Ascending aorta (tissue), 2 donors: ENCODE results near the gene FAM222A. TPM values are rescaled to one million over a fixed set of nuclear protein-coding genes. Genes with fewer than 3 reads are reported as not detected.

ENCODE experiments used
- DNase-seq, 2 donors: peaks; one replicate each; pipeline ENCODE4 v3.0.0-alpha.2; 2019; ENCODE audit warnings: low spot score in 2 of 2
- H3K27ac ChIP-seq, 2 donors: fragments of 200-600 bp; sonication (generic); one replicate each; pipeline ENCODE4 v1.5.1; 2016 to 2017; ENCODE audit warnings: mild to moderate bottlenecking in 1 of 2
- H3K27me3 ChIP-seq: fragments of 200-600 bp; sonication (generic); one replicate; pipeline ENCODE4 v1.5.1; 2017
- H3K36me3 ChIP-seq, 2 donors: fragments of 200-600 bp; sonication (generic); one replicate each; pipeline ENCODE4 v1.5.1; 2016
- H3K4me1 ChIP-seq, 2 donors: fragments of 200-600 bp; sonication (generic); one replicate each; pipeline ENCODE4 v1.5.1; 2016 to 2017; ENCODE audit warnings: mild to moderate bottlenecking in 1 of 2
- H3K4me3 ChIP-seq, 2 donors: fragments of 200-600 bp; sonication (generic); one replicate each; pipeline ENCODE4 v1.5.1; 2016 to 2017; ENCODE audit warnings: mild to moderate bottlenecking in 1 of 2
- H3K9me3 ChIP-seq, 2 donors: fragments of 200-600 bp; sonication (generic); one replicate each; pipeline ENCODE4 v1.5.1; 2016
- CTCF ChIP-seq, 3 experiments: fragments of 200-600 bp in 2 of 3; fragments of 450-650 bp in 1 of 3; sonication (generic) in 2 of 3; IDR thresholded peaks; one replicate each; pipeline ENCODE4 v1.5.1; 2016 to 2019; ENCODE audit warnings: antibody characterized with exemption in 3 of 3, mild to moderate bottlenecking in 1 of 3, moderate library complexity in 1 of 3
- intact Hi-C: fragments of 100-400 bp; cut with DNase I; formaldehyde crosslinking; loops from one replicate; pipeline ENCODE4 v1.15.1; 2023
- total RNA-seq: library from RNA; depleted of rRNA; stranded (reverse); fragments of >200 nt; gene quantifications from one replicate; pipeline ENCODE4 v1.1.0, GENCODE V29; 2016

FAM222A gene
- total RNA-seq, 1 donor from 2014 or later: 3.3 TPM

DNA sequence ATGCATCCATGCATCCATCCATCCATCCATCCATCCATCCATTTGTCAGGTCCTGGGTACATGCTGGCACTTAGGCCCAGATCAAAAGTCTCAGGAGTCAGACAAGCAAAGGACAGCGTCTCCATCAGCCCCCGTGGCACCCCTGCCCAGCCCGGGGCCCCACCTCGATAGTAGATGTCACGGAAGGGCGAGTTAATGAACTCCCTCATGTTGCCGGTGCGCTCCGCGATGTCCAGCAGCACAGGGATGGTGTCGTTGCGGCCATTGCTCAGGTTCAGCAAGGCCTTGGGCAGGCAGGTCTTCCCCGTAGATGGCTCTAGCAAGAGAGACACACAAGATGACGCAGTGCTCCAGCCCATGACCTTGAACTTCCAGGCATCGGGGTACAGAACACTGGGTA, 89.2 kb downstream of the FAM222A start:
- Histone ChIP-seq H3K27ac (no peak overlapping the region), H3K4me3 (no peak overlapping the region), H3K27me3 (no peaks in the 10 kb centered on the region), H3K4me1 (no peaks in the 10 kb centered on the region), H3K36me3 (no peaks in the 10 kb centered on the region), H3K9me3 (no peaks in the 10 kb centered on the region)
- intact Hi-C loops: no loop called here
- no peak for DNase-seq
- no peak for TF ChIP-seq CTCF (IDR thresholded peaks at IDR 0.05)

DNA sequence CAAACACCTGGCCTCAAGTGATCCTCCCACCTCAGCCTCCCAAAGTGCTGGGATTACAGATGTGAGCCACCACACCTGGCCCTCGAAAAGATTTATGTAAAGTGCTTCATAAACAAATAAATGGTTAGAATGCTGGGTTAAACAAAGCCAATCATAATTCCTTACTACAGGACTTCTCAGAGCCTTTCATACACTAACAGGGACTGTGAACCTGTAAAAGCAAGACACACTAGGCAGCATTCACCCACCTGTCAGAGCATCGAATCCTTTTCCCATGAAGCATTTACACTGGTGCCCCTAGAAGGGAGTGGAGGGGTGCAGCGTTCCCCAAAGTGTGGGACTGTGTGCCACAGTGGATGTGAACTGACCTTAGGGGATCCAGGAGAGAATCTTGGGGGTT, 90.1 kb downstream of the FAM222A start:
- Histone ChIP-seq H3K36me3 (no peaks in the 10 kb centered on the region), H3K4me1 (no peaks in the 10 kb centered on the region), H3K9me3 (no peaks in the 10 kb centered on the region), H3K4me3 (no peak overlapping the region), H3K27me3 (no peaks in the 10 kb centered on the region), H3K27ac (no peak overlapping the region)
- no peak for TF ChIP-seq CTCF (IDR thresholded peaks at IDR 0.05)
- DNase-seq: no peak
- intact Hi-C loops: no loop called here

DNA sequence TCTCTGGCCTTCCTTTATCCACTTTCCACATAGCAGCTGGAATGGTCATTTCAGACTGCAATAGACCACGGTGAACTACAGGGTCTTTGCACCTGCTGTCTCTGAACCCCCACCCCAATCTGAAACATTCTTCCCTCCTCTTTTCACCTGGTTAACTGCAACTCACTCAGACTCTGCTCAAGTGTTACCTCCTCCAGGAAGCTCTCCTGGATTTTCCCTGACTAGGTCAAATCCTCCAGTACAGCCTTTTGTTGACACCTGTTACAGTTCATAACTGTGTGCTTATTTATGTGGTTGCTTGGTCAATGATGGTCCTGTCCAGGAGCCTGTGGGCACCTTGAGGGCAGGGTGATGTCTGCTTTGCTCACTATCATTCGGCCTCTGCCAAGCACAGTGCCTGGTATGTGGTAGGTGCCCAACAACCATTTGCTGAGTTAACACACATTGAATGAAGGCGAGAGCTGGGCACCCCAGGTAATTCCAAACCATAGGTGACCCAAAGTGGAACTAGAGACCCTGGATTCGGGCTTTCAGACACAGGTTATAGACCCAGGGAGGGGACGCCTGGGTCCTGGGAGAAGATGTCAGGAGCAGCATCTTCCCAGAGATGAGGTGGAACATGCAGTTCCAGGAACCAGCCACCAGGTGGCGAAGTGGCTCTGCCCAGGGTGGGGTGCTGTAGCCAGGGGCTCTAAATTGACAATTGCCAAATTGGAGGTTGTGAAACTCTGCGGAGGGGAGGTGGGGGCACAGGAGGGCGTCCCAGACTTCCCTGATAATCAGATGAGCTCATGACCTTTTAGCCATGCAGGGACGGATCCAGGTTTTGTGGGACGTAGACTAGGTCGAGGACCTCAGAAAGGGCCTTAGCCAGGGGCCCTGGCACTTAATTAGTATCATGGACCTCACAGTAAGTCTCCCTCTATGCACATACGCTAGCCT, 91.5 kb downstream of the FAM222A start:
- TF ChIP-seq CTCF (IDR thresholded peaks at IDR 0.05): peak; percentile 85 to 97 (median 97)
- H3K27me3 ChIP-seq: no peaks in the 10 kb centered on the region

GRCh38 chr12:109807954-109808643, 94.5 kb downstream of the FAM222A start:
- Histone ChIP-seq H3K27ac (no peak overlapping the region), H3K4me1 (no peaks in the 10 kb centered on the region), H3K9me3 (no peaks in the 10 kb centered on the region), H3K36me3 (no peaks in the 10 kb centered on the region), H3K27me3 (no peaks in the 10 kb centered on the region), H3K4me3 (no peak overlapping the region)
- intact Hi-C loops: no loop called here
- no peak for TF ChIP-seq CTCF (IDR thresholded peaks at IDR 0.05)
- DNase-seq: no peak

More for the DNA sequence above, 91.5 kb downstream of the FAM222A start:
- no peaks in the 10 kb centered on the region for H3K4me1 ChIP-seq
- intact Hi-C loops: loop anchor here (1.0 kb wide), 2 partner anchors 40 to 75 kb away; partner anchors contain the start of gene GLTP
- peak in 1 of 2 donors; percentile 85 for DNase-seq
- H3K27ac ChIP-seq: no peak overlapping the region
- no peak overlapping the region for H3K4me3 ChIP-seq
- H3K36me3 ChIP-seq: no peaks in the 10 kb centered on the region
- no peaks in the 10 kb centered on the region for H3K9me3 ChIP-seq

DNA sequence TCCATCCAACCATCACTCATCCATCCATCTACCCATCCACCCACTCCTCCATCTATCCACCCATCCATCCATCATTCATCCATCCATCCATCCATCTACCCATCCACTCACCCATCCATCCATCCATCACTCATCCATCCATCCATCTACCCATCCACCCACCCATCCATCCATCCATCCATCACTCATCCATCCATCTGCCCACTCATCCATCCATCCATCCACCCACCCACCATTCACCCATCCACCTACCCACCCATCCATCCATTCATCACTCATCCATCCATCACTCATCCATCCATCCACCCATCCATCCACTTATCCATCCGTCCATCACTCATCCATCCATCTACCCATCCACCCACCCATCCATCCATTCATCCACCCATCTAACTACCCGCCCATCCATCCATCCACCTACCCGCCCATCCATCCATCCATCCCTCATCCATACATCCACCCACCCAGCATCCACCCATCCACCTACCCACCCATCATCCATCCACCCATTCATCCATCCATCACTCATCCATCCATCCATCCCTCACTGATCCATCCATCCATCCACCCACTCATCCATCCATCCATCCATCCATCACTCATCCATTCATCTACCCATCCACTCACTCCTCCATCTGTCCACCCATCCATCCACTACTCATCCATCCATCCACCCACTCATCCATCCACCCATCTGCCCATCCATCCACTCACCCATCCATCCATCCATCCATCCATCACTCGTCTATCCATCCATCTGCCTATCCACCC, 95.4 kb downstream of the FAM222A start:
- DNase-seq: no peak
- no peaks in the 10 kb centered on the region for H3K9me3 ChIP-seq
- intact Hi-C loops: no loop called here
- no peak overlapping the region for H3K27ac ChIP-seq
- no peak overlapping the region for H3K4me3 ChIP-seq
- no peaks in the 10 kb centered on the region for H3K27me3 ChIP-seq
- H3K36me3 ChIP-seq: no peaks in the 10 kb centered on the region
- H3K4me1 ChIP-seq: no peaks in the 10 kb centered on the region
- no peak for TF ChIP-seq CTCF (IDR thresholded peaks at IDR 0.05)
